ENCODE measurements around the gene C9orf50. TPM values are rescaled to one million over a fixed set of nuclear protein-coding genes. Genes with fewer than 3 reads are reported as not detected.

Gene C9orf50
- total and polyA plus RNA-seq, 10 donors, result 0.12 to 0.46 (median 0.19) TPM; not detected in 6

- intact Hi-C loops (cut with DNase I; ENCODE audit: low total_unique reads), result no loop called here
- 75 to 91% (median 80%) methylated on average over 10 to 11 of the region's 11 CpGs for WGBS, 5 donors
- no peak for DNase-seq
- no peaks in the 10 kb centered on the region for H3K36me3 ChIP-seq
- H3K4me1 ChIP-seq, result peaks cover 0 to 23% (median 18%) of the 10 kb centered on the region in 6 donors
- no peak overlapping the region for H3K4me3 ChIP-seq
- peaks cover 0 to 72% (median 30%) of the 10 kb centered on the region in 7 donors for H3K27me3 ChIP-seq (replicated peaks in 1 of 7)
- TF ChIP-seq POLR2AphosphoS5 (IDR thresholded peaks at IDR 0.05), result no peak
- no peak for TF ChIP-seq CTCF (IDR thresholded peaks at IDR 0.05 in 8 of 11, conservative IDR thresholded peaks at IDR 0.05 in 3 of 11)
- TF ChIP-seq POLR2A (IDR thresholded peaks at IDR 0.05), result no peak
- no peak overlapping the region for H3K27ac ChIP-seq
- no peaks in the 10 kb centered on the region for H3K9me3 ChIP-seq
These were observed 46.5 kb upstream of the C9orf50 start for GRCh38 chr9:129667378-129667777.

- TF ChIP-seq CTCF (IDR thresholded peaks at IDR 0.05 in 8 of 11, conservative IDR thresholded peaks at IDR 0.05 in 3 of 11) (no peak), POLR2A (IDR thresholded peaks at IDR 0.05) (no peak), POLR2AphosphoS5 (IDR thresholded peaks at IDR 0.05) (no peak)
- no peaks in the 10 kb centered on the region for H3K9me3 ChIP-seq
- H3K27ac ChIP-seq, result no peak overlapping the region
- peaks cover 0 to 72% (median 30%) of the 10 kb centered on the region in 7 donors for H3K27me3 ChIP-seq (replicated peaks in 1 of 7)
- WGBS, 5 donors, result 31 to 39% (median 36%) methylated on average over 10 to 13 of the region's 13 CpGs
- peak overlapping the region in 1 of 8 donors; percentile 68 for H3K4me3 ChIP-seq
- H3K36me3 ChIP-seq, result no peaks in the 10 kb centered on the region
- peaks cover 0 to 23% (median 18%) of the 10 kb centered on the region in 6 donors for H3K4me1 ChIP-seq
- intact Hi-C loops (cut with DNase I; ENCODE audit: low total_unique reads), result no loop called here
- DNase-seq, result no peak
These were observed 45.7 kb upstream of the C9orf50 start for GRCh38 chr9:129666575-129666974.

GRCh38 chr9:129665814-129666520 lies 45.1 kb upstream of the C9orf50 start:
- Histone ChIP-seq H3K27ac (no peak overlapping the region), H3K4me1 (peaks cover 0 to 23% (median 18%) of the 10 kb centered on the region in 6 donors), H3K27me3 (replicated peaks in 1 of 7) (peaks cover 0 to 72% (median 30%) of the 10 kb centered on the region in 7 donors), H3K9me3 (no peaks in the 10 kb centered on the region), H3K36me3 (no peaks in the 10 kb centered on the region), H3K4me3 (peak overlapping the region in 6 of 8 donors; percentile 37 to 68 (median 44))
- DNase-seq, result no peak
- intact Hi-C loops (cut with DNase I; ENCODE audit: low total_unique reads), result no loop called here
- TF ChIP-seq POLR2A (IDR thresholded peaks at IDR 0.05) (no peak), CTCF (IDR thresholded peaks at IDR 0.05 in 8 of 11, conservative IDR thresholded peaks at IDR 0.05 in 3 of 11) (no peak), POLR2AphosphoS5 (IDR thresholded peaks at IDR 0.05) (no peak)
- 6 to 13% (median 9%) methylated on average over 8 to 88 of the region's 88 CpGs for WGBS, 5 donors

- peak within 1 kb of the TSS; percentile 14 to 68 (median 40) for H3K4me3 ChIP-seq
- no peaks in the 10 kb centered on the region for H3K9me3 ChIP-seq
- 0 to 2% (median 1%) methylated on average over 4 to 37 of the region's 37 CpGs for WGBS, 5 donors
- TF ChIP-seq CTCF (IDR thresholded peaks at IDR 0.05 in 8 of 11, conservative IDR thresholded peaks at IDR 0.05 in 3 of 11) (no peak), POLR2AphosphoS5 (IDR thresholded peaks at IDR 0.05) (no peak), POLR2A (IDR thresholded peaks at IDR 0.05) (no peak)
- no peak within 1 kb of the TSS for H3K27ac ChIP-seq
- peaks cover 0 to 23% (median 18%) of the 10 kb centered on the region in 6 donors for H3K4me1 ChIP-seq
- H3K27me3 ChIP-seq (replicated peaks in 1 of 7), result peaks cover 0 to 72% (median 30%) of the 10 kb centered on the region in 7 donors
- H3K36me3 ChIP-seq, result no peaks in the 10 kb centered on the region
- no peak for DNase-seq
- intact Hi-C loops (cut with DNase I; ENCODE audit: low total_unique reads), result no loop called here
These were observed 44.5 kb upstream of the C9orf50 start, which contains the start of gene PRRX2 for GRCh38 chr9:129665389-129665775. PRRX2 (plus strand) TSS chr9:129665647; CDS start chr9:129665868, 221 bp downstream.

Measured in spleen (tissue), 11 donors.